ENCODE data around the gene ALG14. TPM values are rescaled to one million over a fixed set of nuclear protein-coding genes. Genes with fewer than 3 reads are reported as not detected.
A peak's percentile ranks its signal among the peaks of the same experiment; 100 is the strongest.

ALG14 gene
- total RNA-seq, 1 donor from 2014 or later: 3.4 TPM

DNA sequence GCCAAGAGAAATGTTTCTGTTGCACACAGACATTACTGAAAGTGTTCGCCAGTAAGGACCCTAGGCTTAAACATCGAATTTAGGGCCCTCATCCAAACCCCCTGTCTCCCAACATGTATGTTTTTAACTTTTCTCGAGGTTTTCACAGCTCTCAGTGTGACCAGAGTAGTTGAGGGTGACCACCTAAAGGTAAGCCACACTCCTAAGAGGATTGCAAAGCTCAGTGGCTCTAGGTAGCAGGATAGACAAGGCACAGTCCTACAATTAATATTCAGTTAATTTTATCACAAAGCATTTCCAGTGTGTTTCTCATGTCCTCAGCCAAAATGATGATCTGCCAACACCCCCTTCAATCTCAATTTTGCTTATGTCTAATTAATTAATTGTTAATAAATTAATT lies 695 bp upstream of the ALG14 start:
- Histone ChIP-seq H3K27me3 (no peaks in the 10 kb centered on the region), H3K4me3 (peak overlapping the region; percentile 71), H3K9me3 (no peaks in the 10 kb centered on the region), H3K4me1 (peaks cover 8% of the 10 kb centered on the region), H3K27ac (peak overlapping the region; percentile 89), H3K36me3 (no peaks in the 10 kb centered on the region)
- intact Hi-C loops (cut with DNase I): no loop called here
- TF ChIP-seq, protein P1, sequence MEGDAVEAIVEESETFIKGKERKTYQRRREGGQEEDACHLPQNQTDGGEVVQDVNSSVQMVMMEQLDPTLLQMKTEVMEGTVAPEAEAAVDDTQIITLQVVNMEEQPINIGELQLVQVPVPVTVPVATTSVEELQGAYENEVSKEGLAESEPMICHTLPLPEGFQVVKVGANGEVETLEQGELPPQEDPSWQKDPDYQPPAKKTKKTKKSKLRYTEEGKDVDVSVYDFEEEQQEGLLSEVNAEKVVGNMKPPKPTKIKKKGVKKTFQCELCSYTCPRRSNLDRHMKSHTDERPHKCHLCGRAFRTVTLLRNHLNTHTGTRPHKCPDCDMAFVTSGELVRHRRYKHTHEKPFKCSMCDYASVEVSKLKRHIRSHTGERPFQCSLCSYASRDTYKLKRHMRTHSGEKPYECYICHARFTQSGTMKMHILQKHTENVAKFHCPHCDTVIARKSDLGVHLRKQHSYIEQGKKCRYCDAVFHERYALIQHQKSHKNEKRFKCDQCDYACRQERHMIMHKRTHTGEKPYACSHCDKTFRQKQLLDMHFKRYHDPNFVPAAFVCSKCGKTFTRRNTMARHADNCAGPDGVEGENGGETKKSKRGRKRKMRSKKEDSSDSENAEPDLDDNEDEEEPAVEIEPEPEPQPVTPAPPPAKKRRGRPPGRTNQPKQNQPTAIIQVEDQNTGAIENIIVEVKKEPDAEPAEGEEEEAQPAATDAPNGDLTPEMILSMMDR (IDR thresholded peaks at IDR 0.05): no peak
- ATAC-seq (no peak), DNase-seq (no peak)

DNA sequence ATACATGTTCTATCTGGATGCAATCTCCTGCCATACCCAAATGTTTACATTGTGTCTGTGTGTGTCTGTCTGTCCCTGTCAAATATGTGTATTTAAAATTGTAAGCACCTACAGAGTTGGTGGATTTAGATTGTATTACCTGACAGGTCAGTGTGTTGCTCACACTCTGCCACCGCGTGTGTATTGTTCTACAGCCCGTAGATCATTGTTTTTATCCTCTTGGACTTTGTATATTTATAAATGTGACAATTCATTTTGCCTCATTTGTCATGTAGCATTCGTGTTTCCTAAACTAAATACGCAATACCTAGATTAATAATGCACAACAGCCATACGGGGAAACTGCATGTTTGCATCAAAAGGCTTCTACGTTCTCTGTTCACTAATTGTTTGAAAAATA lies 634 bp downstream of the ALG14 start:
- TF ChIP-seq, protein P1 (IDR thresholded peaks at IDR 0.05): no peak
- DNase-seq: no peak
- no peaks in the 10 kb centered on the region for H3K27me3 ChIP-seq
- H3K27ac ChIP-seq: peak overlapping the region; percentile 89
- intact Hi-C loops (cut with DNase I): no loop called here
- no peak for ATAC-seq
- H3K36me3 ChIP-seq: no peaks in the 10 kb centered on the region
- peaks cover 8% of the 10 kb centered on the region for H3K4me1 ChIP-seq
- H3K4me3 ChIP-seq: peak overlapping the region; percentile 71
- H3K9me3 ChIP-seq: no peaks in the 10 kb centered on the region

DNA sequence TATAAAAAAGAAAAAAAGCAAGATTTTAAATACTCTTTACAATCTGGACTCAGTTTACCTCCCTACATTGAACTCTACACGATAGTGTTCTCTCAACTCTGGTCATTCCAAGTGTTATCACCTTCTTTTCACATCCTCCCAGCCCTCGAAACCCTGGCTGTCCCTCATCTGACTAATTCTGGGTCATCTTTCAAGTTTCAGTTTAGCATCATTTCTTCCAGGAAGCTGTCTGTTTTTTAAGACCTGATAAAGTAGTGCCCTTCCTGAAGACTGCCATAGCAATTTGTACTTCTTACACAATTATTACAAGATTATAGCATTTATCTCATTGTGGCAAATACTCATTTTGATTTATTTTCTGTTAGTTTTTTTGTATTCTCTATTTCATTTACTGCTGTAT lies 1.2 kb downstream of the ALG14 start:
- H3K27ac ChIP-seq: no peak overlapping the region
- H3K4me3 ChIP-seq: peak overlapping the region; percentile 71
- ATAC-seq (no peak), DNase-seq (no peak)
- no peaks in the 10 kb centered on the region for H3K9me3 ChIP-seq
- no peaks in the 10 kb centered on the region for H3K27me3 ChIP-seq
- peaks cover 8% of the 10 kb centered on the region for H3K4me1 ChIP-seq
- TF ChIP-seq, protein P1 (IDR thresholded peaks at IDR 0.05): no peak
- intact Hi-C loops (cut with DNase I): no loop called here
- no peaks in the 10 kb centered on the region for H3K36me3 ChIP-seq

GRCh38 chr1:95069710-95070093 lies 3.0 kb downstream of the ALG14 start:
- peaks cover 8% of the 10 kb centered on the region for H3K4me1 ChIP-seq
- intact Hi-C loops (cut with DNase I): no loop called here
- H3K4me3 ChIP-seq: no peak overlapping the region
- DNase-seq: no peak
- no peaks in the 10 kb centered on the region for H3K36me3 ChIP-seq
- no peak overlapping the region for H3K27ac ChIP-seq
- H3K27me3 ChIP-seq: no peaks in the 10 kb centered on the region
- TF ChIP-seq, protein P1 (IDR thresholded peaks at IDR 0.05): no peak
- no peak for ATAC-seq
- H3K9me3 ChIP-seq: no peaks in the 10 kb centered on the region

GRCh38 chr1:95068956-95069709 lies 3.6 kb downstream of the ALG14 start:
- ATAC-seq: no peak
- no peak overlapping the region for H3K4me3 ChIP-seq
- intact Hi-C loops (cut with DNase I): no loop called here
- H3K4me1 ChIP-seq: peaks cover 8% of the 10 kb centered on the region
- H3K27ac ChIP-seq: no peak overlapping the region
- H3K9me3 ChIP-seq: no peaks in the 10 kb centered on the region
- H3K36me3 ChIP-seq: peaks cover under 1% of the 10 kb centered on the region
- no peaks in the 10 kb centered on the region for H3K27me3 ChIP-seq
- DNase-seq: no peak
- TF ChIP-seq, protein P1 (IDR thresholded peaks at IDR 0.05): no peak

Data from upper lobe of right lung (tissue), 1 donor.